GM19463 (cell line): ENCODE measurements around the gene PID1.

Experiments used
- ATAC-seq: cut with Tn5 transposase; IDR thresholded peaks from one replicate; pipeline ENCODE4 v1.9.1; 2021; ENCODE audit warnings: mild to moderate bottlenecking, moderate library complexity; ENCODE audit not compliant: unreplicated experiment

The PID1 gene

DNA sequence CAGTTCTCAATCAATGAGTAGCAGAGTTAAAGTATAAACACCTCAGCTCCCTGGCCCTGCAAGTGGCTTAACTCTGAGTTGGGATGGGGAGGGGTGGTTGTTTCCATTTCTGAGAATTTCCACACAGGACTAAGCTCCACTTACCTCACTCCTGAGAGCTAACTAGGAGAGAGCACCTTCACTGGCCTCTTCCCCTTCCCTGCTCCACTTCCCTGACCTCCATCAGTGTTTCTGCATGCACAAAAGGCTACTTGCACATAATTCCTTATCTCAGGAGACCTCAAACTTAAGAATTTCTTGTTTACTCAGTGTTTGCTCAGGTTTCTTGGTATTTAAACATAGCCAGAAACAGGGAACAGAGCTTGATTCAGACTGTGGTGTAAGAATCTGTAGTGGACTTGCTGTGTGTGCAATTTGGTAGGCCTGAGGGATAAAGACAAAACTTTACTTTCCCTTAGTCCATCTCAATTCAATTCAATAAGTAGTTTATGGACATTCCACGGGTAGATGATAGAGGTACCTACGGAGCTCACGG lies 97.2 kb downstream of the PID1 start:
- ATAC-seq = no peak

GRCh38 chr2:229170916-229171315 lies 100.2 kb downstream of the PID1 start:
- ATAC-seq = no peak

DNA sequence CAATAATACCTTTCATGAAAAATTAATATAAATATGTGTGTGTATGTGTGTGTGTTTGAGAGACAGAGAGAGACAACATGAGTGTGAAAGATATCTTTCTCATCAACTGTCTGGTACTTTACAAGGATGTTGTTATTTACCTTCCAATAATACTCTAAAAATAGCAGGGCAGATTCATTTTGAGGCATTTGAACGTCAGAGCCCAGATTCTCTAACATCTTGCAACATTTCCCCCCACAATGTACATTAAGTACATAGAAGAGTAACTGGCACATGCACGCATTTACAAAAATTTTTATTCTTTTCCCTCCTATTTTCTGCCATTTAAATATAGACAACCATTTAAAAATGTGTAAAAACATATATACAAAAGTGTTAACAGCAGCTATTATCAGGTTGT lies 100.9 kb downstream of the PID1 start:
- no peak for ATAC-seq

DNA sequence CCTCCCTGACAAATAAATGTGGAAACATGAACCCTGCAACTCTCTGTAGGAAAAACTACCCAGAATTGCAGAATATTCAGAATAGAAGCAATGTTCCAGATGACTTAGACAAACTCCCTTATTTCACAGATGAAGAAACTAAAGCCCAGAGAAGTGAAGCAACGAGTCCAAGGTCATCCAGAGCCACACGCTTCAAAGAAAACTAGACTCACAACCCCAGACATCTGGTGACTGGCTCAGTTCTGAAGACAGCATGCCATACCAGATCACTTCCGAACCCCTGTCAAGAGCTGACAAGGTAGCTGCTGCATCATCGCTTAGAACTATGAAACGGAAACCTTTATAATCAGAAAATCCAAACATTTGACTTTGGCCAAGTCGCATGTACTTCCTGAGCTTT lies 101.3 kb downstream of the PID1 start:
- no peak for ATAC-seq

GRCh38 chr2:229164545-229165249 lies 106.4 kb downstream of the PID1 start:
- peak; percentile 48 for ATAC-seq

- ATAC-seq = no peak
Measured at GRCh38 chr2:229163893-229164292, 107.2 kb downstream of the PID1 start.

DNA sequence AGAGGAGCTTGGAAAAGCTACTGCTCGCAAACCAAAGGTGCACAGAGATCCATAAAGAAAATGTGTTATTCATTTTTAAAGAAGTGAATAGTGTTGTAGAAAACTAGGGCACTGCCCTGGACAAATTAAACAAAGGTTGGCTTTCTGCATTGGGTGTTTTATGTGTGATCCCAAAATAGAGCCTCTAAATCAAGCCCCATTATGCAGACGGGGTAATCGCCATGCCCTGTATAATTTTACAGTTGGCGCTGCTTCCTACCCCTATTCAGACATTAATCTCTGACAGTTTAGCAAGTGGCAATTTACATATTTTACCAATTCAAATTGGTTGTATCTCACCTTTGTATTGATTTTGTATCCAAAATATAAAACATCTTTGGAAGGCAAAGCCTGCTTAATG lies 109.1 kb downstream of the PID1 start:
- ATAC-seq = no peak

DNA sequence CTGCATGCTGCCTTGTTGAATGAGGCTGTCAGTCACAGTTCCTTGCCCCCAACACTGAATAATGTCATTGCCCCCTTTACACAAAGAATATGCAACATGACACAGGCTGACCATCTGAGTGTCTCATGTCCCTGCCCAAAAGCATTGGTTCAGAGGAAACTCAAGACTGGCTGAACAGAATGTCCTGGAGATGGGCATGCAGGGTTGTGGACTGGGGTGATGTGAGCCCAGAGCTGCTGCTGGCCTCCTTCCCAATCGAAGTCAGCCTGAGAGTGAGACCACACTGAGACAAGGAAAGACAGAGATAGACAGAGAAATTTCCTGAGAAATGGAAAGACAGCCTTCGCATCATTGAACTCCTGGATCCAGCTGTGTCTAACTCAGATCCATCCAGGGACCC lies 110.1 kb downstream of the PID1 start:
- ATAC-seq = no peak

DNA sequence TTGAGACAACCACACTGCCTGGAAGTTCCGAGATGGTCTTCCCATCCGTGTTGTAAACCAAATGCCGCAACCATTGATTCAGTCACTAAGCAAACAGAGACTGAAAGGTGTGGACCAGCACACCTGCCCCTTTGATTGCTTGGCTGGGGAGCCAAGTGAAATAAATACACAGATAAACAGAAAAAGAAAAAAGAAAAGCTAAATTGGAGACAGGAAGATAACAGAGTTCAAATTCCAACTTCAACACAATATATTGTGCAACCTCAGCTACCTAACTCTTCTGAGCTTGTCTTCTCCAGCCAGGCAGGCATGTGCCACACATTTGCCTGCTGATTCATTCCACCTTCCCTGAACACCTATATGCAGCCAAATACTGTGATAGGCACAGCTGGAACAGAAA lies 110.9 kb downstream of the PID1 start:
- no peak for ATAC-seq

GRCh38 chr2:229159405-229159804 lies 111.7 kb downstream of the PID1 start:
- ATAC-seq = no peak

- no peak for ATAC-seq
Measured at GRCh38 chr2:229154381-229154780, 116.7 kb downstream of the PID1 start.

- no peak for ATAC-seq
Measured at GRCh38 chr2:229153951-229154350, 117.1 kb downstream of the PID1 start.

DNA sequence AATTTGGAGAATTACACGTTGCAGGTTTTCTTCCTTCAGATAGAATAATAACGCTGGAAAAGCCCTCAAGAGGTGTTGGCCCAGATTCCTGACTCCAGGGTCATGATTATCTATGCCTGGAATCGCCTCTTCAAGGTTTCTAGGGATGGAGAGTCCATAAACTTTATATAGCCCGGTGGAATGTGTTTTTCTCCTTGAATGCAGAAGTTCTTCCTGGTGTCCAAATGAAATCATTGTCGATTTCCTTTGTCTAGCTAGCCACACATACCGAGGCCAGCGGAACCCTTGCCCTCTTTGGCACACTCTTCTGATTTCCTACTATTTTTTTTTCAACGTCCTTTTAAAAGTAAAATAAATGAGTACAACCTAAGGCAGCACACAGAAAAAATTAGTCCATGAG lies 117.8 kb downstream of the PID1 start:
- no peak for ATAC-seq

GRCh38 chr2:229152674-229153073 lies 118.4 kb downstream of the PID1 start:
- no peak for ATAC-seq

DNA sequence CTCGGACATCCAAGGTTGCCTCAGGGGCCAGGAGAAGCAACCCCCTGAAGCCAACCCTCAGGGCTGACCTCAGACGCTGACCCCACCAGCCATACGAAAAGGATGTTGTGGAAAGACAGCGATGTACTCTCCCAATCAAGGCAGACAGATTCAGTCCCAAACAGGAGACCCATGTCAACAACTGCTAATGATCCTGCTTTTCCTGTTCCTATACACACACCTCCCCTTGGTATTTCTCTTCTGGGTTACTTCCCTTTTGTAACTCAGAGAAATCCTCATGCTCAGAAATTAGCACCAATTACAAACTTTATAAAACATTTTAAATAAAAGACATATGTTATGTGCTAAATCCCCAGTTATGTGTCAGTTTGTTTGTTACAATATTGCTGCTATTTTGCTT lies 120.8 kb downstream of the PID1 start:
- ATAC-seq = no peak

- ATAC-seq = no peak
Measured at GRCh38 chr2:229141424-229142025, 129.6 kb downstream of the PID1 start.

- no peak for ATAC-seq
Measured at GRCh38 chr2:229137639-229138038, 133.4 kb downstream of the PID1 start.

- no peak for ATAC-seq
Measured at GRCh38 chr2:229137066-229137465, 134.0 kb downstream of the PID1 start.

DNA sequence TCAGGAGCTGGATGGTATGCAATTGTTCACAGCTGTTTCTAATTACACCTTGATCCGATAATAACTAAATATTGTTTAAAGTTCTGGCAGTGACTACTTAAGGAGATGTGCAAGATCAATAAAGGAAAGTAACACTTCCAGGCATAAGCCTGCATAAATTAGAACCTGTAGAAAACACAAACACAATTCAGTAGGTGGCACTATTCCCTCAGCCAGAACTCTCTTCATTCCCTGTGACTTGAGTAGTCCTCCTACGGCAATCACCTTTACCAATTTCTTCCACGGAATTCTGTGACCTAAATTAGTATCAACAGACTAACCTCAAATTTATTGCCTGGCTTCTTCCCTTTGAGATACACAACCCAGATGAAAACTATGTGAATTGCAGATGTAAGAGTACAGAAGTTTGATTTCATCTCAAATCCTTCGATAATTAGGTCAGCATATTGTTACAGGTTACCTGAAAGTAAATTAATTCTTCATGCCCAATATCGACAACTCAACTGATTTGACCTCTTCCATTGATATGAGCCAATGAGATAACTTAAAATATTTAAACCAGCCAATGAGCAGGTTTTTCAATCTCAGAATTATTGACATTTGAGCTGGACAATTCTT lies 137.8 kb downstream of the PID1 start:
- ATAC-seq = no peak

DNA sequence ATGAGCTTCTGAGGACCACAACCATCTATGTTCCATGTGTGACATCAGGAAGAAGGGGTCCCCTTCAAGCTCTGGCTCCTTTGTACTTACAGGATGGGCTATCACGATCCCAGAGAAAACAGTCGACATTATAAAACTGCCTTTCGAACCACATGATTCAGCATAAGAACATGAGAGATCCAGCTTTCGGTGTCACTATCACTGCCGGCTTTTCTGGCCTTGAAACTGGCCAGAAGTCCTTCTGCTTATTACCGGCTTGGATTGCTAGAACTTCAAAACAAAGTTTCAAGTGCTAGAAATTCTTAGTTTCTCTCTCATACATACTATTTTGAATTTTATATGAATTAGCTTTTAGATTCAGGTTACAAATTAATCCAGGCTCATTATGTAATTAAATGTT lies 138.9 kb downstream of the PID1 start:
- ATAC-seq = no peak

- no peak for ATAC-seq
Measured at GRCh38 chr2:229130522-229130921, 140.6 kb downstream of the PID1 start.

DNA sequence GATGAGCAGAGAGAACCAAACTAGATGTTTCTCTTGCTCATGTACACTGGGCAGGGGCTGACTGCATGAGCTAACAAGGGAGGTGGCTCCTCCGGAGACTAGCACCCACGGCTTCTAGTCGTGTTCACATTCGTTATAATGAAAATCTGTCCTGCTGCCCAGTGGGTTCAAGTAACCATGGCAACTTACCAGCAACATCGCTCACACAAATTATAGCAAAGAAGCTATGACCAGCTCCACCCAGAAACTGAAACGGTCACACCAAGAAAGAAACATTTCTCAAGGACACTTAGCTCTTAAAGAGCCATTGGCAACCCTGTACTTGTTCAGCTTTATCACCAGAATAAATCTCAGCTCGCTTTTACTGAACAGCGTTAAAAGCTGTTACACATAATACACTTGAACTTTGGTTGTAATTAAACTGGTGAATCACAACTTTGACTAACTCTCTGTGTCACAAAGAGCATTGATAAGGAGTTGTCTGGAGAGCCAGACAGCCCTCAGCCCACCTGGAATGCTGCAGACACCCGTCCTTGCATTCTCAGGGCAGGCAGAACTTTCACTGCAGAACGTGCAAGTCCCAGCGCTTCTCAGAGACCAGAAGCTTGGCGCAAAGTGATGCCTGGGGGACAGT lies 141.2 kb downstream of the PID1 start:
- no peak for ATAC-seq
